ENCODE measurements around the gene PTPRT.

DNA sequence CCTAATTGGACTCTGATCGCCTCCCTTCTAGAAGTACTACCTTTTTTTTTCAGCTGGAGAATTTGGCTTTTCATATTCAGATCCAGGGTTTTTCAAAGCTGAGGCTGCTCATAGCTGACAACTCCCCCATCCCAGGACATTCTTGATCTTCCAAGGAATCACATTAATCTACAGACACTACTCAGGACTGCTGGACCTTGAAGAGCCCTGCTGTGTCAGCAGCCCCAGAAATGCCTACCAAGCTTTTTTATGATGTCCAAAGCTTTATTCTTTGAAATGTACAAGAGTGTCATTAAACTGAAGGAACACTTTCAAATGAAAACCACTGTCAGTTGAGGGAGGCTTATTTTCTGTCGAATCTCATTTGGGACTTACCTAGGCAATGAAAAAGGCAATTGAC is 704.1 kb downstream of the PTPRT start:
- TF ChIP-seq, protein P1, sequence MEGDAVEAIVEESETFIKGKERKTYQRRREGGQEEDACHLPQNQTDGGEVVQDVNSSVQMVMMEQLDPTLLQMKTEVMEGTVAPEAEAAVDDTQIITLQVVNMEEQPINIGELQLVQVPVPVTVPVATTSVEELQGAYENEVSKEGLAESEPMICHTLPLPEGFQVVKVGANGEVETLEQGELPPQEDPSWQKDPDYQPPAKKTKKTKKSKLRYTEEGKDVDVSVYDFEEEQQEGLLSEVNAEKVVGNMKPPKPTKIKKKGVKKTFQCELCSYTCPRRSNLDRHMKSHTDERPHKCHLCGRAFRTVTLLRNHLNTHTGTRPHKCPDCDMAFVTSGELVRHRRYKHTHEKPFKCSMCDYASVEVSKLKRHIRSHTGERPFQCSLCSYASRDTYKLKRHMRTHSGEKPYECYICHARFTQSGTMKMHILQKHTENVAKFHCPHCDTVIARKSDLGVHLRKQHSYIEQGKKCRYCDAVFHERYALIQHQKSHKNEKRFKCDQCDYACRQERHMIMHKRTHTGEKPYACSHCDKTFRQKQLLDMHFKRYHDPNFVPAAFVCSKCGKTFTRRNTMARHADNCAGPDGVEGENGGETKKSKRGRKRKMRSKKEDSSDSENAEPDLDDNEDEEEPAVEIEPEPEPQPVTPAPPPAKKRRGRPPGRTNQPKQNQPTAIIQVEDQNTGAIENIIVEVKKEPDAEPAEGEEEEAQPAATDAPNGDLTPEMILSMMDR (IDR thresholded peaks at IDR 0.05) = no peak
- no peak for TF ChIP-seq POLR2A (IDR thresholded peaks at IDR 0.05)
